ENCODE measurements around the gene FLOT2. TPM values are rescaled to one million over a fixed set of nuclear protein-coding genes. Genes with fewer than 3 reads are reported as not detected.
"Not testable (repeated sequence)": the region's sequence is repeated elsewhere in the genome, so short reads cannot be mapped to it uniquely, and the experiment has no call there.

The FLOT2 gene
- polyA plus RNA-seq, 1 experiment, result 86.0 TPM

DNA sequence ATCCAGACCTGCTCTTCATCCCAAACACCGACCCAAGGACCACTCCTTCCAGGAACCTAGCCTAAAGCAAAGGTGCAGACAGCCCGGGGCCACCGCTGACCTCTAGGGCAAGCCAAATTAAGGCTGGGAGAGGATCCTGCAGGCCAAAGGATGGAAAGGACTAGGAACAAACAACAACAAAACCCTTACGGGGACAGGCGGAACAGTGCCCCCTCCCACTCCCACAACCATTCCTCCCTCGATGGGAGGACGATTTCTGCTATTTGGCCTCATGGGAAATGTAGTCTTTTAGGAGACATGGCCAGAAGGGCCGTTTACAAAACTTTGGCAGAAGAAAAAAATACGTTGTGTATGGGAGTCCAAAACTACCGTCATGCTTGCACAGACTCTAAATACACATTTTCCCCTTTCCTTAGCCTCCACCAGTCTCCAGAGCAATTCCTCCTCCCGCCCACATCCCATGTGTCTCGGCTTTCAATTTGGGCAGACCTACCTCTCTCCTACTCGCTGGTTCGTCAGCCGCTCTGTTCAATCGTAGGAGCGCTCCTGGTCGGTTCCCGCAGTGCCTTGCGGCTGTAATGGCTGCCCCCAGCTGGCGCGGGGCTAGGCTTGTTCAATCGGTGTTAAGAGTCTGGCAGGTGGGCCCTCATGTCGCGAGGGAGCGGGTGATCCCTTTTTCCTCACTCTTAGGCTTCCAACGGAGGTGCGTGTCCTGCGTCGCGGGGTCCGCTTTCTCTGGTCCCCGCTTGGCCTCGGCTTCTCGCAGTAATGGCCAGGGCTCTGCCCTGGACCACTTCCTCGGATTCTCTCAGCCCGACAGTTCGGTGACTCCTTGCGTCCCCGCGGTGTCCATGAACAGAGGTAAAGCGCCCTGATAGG is 42.8 kb downstream of the FLOT2 start, which contains the start of gene ERAL1:
ERAL1 (plus strand) TSS at position 560 of the 879 bp plus-strand sequence; CDS start at position 579, 19 bp downstream.
- H3K36me3 ChIP-seq (ENCODE audit: control insufficient read depth, insufficient read depth, low read length), result peaks cover 10% of the 10 kb centered on the region
- ChIA-PET CTCF (interaction anchor here (0.6 to 1.0 kb wide), 3 partner anchors 37 to 99 kb away, joined by 3 read pairs; no protein-coding TSS in a partner anchor), POLR2A (no interaction called here)
- TF ChIP-seq, protein P1, sequence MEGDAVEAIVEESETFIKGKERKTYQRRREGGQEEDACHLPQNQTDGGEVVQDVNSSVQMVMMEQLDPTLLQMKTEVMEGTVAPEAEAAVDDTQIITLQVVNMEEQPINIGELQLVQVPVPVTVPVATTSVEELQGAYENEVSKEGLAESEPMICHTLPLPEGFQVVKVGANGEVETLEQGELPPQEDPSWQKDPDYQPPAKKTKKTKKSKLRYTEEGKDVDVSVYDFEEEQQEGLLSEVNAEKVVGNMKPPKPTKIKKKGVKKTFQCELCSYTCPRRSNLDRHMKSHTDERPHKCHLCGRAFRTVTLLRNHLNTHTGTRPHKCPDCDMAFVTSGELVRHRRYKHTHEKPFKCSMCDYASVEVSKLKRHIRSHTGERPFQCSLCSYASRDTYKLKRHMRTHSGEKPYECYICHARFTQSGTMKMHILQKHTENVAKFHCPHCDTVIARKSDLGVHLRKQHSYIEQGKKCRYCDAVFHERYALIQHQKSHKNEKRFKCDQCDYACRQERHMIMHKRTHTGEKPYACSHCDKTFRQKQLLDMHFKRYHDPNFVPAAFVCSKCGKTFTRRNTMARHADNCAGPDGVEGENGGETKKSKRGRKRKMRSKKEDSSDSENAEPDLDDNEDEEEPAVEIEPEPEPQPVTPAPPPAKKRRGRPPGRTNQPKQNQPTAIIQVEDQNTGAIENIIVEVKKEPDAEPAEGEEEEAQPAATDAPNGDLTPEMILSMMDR (IDR thresholded peaks at IDR 0.05; ENCODE audit: insufficient read depth, low read depth, low read length), result 0 out of 2 replicates have a peak, but pooled peaks have one; percentile 5
- peak; percentile 49 for DNase-seq (ENCODE audit: low read depth)
- peak within 1 kb of the TSS; percentile 80 for H3K4me3 ChIP-seq (ENCODE audit: low read depth, low read length)
- no peaks in the 10 kb centered on the region for H3K27me3 ChIP-seq (ENCODE audit: control insufficient read depth, insufficient read depth, low read length)

- Histone ChIP-seq H3K36me3 (ENCODE audit: control insufficient read depth, insufficient read depth, low read length) (peaks cover 4% of the 10 kb centered on the region), H3K27me3 (ENCODE audit: control insufficient read depth, insufficient read depth, low read length) (no peaks in the 10 kb centered on the region), H3K4me3 (ENCODE audit: low read depth, low read length) (no peak overlapping the region)
- TF ChIP-seq, protein P1 (IDR thresholded peaks at IDR 0.05; ENCODE audit: insufficient read depth, low read depth, low read length), result no peak
- CTCF ChIA-PET, result no interaction called here
- no peak for DNase-seq (ENCODE audit: low read depth)
- POLR2A ChIA-PET, result no interaction called here
Measured at GRCh38 chr17:28853295-28853694, 44.2 kb downstream of the FLOT2 start.

- CTCF ChIA-PET, result interaction anchor here (0.6 to 3.0 kb wide), 5 partner anchors 25 to 122 kb away, joined by 3 to 15 read pairs (median 4); no protein-coding TSS in a partner anchor
- no peaks in the 10 kb centered on the region for H3K36me3 ChIP-seq (ENCODE audit: control insufficient read depth, insufficient read depth, low read length)
- TF ChIP-seq, protein P1 (IDR thresholded peaks at IDR 0.05; ENCODE audit: insufficient read depth, low read depth, low read length), result 0 out of 2 replicates have a peak, but pooled peaks have one; percentile 6
- DNase-seq (ENCODE audit: low read depth), result no peak
- H3K4me3 ChIP-seq (ENCODE audit: low read depth, low read length), result no peak overlapping the region
- H3K27me3 ChIP-seq (ENCODE audit: control insufficient read depth, insufficient read depth, low read length), result no peaks in the 10 kb centered on the region
- POLR2A ChIA-PET, result no interaction called here
Measured at GRCh38 chr17:28849281-28849680, 48.3 kb downstream of the FLOT2 start.

- H3K4me3 ChIP-seq (ENCODE audit: low read depth, low read length); H3K36me3 ChIP-seq (ENCODE audit: control insufficient read depth, insufficient read depth, low read length); POLR2A ChIA-PET; DNase-seq (ENCODE audit: low read depth); H3K27me3 ChIP-seq (ENCODE audit: control insufficient read depth, insufficient read depth, low read length): not testable (repeated sequence)
- CTCF ChIA-PET, result interaction anchor here (1.2 to 3.0 kb wide), 4 partner anchors 59 to 99 kb away, joined by 3 to 15 read pairs (median 4); no protein-coding TSS in a partner anchor
- TF ChIP-seq, protein P1 (IDR thresholded peaks at IDR 0.05; ENCODE audit: insufficient read depth, low read depth, low read length), result peak; percentile 25; the same call in 1 of the 2 replicates
Measured at GRCh38 chr17:28848667-28849066, 48.9 kb downstream of the FLOT2 start.

- H3K36me3 ChIP-seq (ENCODE audit: control insufficient read depth, insufficient read depth, low read length); POLR2A ChIA-PET; DNase-seq (ENCODE audit: low read depth); H3K4me3 ChIP-seq (ENCODE audit: low read depth, low read length); H3K27me3 ChIP-seq (ENCODE audit: control insufficient read depth, insufficient read depth, low read length): not testable (repeated sequence)
- CTCF ChIA-PET, result interaction anchor here (0.7 kb wide), 2 partner anchors 141 to 253 kb away, joined by 3 read pairs; no protein-coding TSS in a partner anchor
Measured at GRCh38 chr17:28846699-28847098, 50.8 kb downstream of the FLOT2 start.

Measured in BJ (cell line).